NCI-H1417 treated with DMSO at 0.1 percent for 48 hours (cell line): ENCODE data around the gene NAT16.
"Not testable (repeated sequence)": the region's sequence is repeated elsewhere in the genome, so short reads cannot be mapped to it uniquely, and the experiment has no call there.

Experiments
- DNase-seq: peaks from one replicate; lab custom pipeline; 2025; lab: John Stamatoyannopoulos, UW

Gene NAT16

DNA sequence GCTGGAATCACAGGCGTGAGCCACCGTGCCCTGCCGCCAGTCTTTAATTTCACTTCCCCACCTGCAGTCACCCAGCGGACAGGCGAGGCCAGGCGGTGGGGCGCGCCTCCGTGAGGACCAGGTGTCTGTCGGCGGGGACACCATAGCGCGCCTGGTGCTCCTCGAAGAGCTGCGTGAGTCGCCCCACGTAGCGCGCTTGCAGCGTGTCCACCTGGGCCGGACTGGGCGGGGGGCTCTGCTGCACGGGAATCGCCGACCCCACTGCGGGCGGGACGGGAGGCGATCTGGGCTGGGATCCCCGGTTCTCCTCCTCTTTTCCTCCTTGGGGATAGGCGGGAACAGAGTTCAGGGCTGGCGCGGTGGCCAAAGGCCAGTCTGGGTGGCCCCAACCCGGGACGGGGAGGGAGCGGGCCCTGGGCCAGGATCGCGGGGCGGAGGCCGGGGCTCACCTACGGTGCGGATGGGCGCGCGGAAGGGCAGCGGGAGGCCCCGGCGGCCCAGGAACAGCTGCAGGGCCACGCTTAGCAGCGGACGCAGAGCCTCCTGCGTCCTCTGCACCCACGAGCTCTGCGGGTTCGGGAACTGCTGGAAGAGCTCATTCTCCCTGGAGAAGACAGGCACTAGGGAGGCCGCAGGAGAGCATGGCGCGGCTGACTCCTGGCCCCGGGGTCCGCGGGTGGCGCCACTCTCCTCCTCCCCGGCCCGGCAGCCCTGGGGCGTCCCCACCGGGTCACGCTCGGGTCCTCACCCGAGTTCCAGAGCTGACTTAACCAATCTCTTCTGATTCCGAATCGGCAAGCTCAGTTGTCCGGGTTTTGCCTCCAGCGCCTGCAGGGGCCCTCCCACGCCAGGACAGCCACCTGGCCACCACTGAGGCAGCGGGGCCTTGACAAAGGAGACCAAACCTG, 21.9 kb upstream of the NAT16 start:
- no peak for DNase-seq

DNA sequence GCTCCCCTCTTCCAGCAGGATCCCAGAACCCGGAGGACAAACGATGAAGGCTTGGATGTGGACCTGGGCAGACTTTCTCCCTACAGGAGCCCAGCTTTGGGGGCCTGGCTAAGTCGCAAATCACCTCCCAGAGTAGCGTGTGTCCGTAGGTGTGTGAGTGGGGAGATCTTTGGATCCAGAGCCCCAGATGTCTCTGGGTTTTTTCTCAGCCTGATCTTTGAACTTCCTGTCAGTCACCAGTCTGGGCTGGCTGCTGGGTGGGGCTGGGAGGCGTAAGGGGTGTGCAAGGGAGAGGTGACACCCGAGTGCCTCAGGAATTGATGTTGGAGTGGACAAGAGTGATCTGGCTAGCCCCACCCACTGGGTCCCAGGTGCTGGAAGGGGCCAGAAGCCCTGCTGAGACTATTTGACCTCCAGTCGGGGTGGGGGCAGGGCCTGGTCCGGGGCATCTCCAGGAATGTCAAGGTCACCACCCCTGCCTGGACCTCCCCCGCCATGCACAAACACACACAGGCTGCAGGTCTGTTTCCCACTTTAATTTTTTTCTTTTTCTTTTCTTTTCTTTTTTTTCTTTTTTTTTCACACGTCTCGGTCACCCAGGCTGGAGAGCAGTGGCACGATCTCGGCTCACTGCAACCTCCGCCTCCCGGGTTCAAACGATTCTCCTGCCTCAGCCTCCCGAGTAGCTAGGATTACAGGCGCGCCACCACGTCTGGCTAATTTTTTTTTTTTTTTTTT, 20.9 kb upstream of the NAT16 start, which contains the start of gene MOGAT3:
Gene MOGAT3 (minus strand): TSS at position 175 of the 738 bp plus-strand sequence. CDS start 182 bp downstream, outside the sequence.
- no peak for DNase-seq

DNA sequence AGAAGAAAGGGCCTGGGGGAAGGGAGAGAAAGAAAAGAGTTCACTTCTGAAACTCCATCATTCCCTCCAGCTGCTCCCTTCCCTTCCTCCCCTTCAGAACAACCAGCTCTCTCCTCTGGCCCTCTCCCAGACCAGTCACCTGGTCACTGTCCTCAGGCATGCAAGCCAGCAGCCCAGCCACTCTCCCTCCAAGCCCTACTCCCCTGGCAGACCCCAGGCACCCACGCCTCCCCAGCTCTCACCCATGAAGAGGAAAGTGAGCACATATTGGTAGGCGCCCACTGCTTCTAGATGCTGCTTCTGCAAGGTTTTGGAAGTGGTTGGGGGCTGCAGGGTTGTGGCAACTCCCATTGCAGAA, 20.4 kb upstream of the NAT16 start:
- DNase-seq = no peak

DNA sequence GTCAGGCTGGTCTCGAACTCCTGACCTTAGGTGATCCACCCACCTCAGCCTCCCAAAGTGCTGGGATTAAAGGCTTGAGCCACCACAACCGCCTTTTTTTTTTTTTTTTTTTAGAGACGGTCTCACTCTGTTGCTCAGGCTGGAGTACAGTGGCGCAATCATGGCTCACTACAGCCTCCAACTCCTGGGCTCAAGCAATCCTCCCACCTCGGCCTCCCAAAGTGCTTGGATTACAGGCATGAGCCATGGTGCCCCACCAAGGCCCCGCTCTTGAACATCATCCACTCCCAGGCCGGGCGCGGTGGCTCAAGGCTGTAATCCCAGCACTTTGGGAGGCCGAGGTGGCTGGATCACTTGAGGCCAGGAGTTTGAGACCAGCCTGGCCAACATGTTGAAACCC, 19.4 kb upstream of the NAT16 start:
- DNase-seq = not testable (repeated sequence)

DNA sequence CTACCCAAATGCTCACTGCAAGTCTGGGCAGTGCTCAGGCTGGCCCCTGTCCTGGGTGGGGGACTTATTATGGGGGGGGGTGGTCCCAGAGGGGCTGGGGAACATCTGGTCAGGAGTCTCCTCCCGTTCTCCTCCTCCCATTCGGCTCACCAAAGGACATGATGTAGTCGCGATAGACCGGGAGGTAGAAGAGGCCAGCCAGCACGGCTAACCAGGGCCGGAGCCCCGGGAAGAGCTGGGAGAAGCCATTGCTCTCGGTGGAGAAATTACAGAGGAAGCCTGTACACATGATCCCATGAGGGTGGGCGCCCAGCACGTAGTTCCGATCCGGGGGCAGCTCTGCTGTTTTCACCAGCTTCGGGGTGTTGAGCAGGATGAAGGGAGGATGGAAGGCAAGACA, 18.4 kb upstream of the NAT16 start:
- no peak for DNase-seq

DNA sequence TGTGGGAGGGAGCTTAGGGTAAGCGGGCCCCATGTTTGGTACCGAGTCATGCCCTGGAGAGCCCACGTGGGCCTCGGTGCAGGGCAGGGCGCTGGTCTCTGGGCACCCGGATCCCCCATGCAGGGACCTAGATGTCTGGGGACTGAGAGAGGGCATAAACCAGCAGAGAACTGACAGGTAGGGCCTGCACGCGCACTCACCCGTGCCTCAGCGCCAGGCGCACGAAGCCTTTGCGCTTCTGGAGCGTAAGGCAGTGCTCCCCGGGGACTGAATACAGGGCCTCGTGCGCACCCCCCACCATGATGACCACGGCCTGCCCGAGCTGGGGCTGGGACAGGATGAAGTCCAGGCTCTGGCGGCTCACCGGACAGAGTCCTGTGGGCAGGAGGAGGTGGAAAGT, 17.9 kb upstream of the NAT16 start:
- no peak for DNase-seq

DNA sequence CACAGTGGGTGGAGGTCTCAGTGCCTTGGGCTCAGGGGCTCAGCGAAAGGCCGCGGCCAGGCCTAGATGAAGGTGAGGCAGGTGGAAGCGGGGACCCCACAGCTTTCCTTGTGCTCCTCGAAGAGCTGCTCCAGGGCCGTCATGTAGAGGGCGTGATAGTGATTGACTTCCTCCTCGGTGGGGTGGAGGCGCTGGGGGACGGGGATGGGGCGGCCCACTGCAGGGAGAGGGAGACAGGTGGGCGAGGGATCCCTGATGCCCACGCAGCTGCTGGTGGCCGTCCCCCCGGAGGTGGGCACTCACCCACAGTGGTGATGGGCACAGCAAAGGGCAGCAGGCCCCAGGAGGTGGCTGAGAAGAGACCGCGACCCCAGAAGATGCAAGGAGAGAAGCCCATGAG, 15.8 kb upstream of the NAT16 start:
- no peak for DNase-seq

DNA sequence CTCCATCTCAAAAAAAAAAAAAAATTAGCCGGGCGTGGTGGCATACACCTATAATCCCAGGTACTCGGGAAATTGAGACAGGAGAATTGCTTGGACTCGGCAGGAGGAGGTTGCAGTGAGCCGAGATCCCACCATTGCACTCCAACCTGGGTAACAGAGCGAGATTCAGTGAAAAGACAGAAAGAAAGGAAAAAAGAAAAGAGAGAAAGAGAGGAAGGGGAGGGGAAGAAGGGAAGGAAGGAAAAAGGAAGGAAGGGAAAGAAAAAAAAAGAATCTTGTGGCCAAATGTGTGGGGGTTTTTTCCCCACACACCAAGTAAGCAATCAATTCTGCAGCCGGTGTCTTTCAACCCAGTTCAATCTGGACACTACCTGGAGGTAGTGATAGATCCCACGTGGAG, 9.0 kb upstream of the NAT16 start:
- DNase-seq = no peak

DNA sequence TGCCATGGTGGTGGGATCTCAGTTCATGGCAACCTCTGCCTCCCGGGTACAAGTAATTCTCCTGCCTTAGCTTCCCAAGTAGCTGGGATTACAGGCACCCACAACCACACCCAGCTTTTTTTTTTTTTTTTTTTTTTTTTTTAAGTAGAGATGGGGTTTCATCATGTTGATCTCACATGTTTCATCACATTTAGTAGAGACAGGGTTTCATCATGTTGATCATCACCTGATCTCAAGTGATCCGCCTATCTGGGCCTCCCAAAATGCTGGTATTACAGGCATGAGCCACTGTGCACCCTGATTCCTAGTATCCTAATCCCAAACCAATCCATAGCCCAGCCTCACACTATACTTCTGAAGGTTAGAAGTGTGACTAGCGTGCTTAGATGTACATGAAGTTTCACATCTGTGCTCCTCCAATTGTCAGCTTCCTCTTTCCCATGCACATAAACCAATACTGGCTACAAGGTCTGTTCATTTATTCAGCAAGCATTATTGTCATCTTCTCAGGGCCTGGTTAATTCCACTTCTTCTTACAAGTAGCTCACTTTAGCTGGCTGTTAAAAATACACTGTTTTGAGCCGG, 6.8 kb upstream of the NAT16 start:
- DNase-seq = no peak

DNA sequence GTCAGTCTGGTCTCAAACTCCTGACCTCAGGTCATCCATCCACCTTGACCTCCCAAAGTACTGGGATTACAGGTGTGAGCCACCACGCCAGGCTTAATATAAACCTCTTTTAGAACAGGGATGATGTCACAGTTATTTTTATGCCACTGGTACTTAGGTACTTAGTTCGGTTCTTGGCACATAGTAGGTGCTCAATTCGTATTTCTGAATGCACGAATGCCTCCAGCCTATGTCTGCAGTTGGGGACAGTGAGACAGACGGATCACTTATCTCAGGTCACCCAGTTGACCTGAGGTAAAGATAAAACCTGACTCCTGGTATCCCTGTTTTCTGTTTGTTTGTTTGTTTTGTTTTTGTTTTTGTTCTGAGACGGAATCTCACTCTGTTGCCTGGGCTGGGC, 6.1 kb upstream of the NAT16 start:
- DNase-seq = no peak

DNA sequence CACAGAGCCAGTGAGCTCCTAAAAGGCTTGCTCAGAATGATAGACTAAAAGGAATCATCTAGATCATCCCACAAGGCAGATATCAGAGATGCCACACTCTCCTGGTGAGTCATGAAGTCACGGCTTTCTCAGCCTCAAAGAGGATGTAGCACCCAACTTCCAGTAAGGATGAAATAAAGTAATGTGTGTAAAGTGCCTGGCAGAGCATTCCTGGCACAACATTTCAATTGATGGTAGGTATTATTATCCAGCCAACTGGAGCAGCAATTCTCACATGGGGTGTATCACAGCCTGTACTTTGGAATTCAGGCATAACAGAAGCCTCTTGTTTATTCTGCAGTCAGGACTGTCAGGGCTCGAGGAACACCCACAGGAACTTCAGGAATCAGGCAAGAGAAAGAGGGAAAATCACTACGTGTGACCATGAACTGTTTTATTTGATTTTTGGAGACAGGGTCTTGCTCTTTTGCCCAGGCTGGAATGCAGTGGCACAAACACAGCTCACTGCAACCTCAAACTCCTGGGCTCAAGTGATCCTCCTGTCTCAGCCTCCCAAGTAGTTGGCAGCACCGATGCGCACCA, 5.3 kb upstream of the NAT16 start:
- DNase-seq = no peak

DNA sequence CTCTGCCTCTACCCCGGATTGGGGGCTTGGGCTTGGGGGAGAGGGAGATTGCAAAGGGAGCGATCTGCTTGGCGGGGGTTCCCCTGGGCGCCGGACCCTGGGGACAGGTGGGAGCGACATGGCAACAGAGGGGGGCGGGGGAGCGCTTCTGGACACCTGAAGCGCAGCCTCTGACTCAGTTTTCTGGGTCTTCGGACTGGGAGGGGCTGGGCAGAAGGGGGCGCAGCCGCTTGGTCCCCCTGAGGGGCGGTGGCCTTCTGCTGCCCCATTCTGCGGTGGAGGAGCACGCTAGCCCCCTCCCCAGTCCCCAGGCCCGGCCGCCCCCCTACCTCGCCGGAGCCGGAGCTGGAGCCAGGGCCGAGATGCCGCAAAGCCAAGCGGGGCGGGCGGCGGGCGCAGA, 380 bp downstream of the NAT16 start:
- DNase-seq = no peak

DNA sequence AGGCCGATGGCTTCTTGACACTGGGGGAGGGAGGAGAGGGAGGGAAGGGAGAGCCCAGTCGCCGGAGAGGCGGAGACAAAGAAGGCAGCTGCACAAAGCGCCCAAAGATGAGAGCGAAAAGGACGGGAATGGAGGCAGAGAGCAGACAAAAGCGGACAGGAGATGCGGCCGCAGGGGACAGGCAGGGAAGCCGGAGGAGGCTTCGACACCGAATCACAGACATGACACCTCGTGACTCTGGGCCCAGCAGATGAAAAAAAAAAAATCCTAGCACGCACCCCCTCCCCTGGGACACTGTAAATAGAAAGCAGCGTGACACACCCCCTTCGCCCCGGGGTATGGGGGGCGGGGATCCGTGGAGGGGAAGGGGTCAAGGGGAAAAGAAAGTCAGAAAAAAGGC, 976 bp downstream of the NAT16 start:
- DNase-seq = no peak

DNA sequence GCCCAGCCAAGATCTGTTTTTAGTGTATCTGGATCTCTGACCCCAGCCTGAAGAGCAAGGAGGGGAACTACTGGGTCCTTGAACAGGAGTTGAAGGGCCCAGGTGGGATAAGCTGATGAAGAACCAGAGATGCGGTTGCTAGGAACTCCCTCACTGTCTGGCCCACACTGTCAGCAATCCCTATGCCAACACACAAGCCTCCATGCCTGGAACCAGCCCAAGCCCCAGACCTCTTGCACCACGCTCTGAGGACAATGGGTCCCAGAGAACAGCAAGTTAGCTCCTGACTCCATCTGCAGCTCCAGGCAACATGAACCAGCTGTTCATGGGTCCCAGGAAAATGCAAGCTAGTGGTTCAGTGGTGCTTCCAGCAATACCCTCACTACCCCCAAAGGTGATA, 2.4 kb downstream of the NAT16 start:
- DNase-seq = no peak

DNA sequence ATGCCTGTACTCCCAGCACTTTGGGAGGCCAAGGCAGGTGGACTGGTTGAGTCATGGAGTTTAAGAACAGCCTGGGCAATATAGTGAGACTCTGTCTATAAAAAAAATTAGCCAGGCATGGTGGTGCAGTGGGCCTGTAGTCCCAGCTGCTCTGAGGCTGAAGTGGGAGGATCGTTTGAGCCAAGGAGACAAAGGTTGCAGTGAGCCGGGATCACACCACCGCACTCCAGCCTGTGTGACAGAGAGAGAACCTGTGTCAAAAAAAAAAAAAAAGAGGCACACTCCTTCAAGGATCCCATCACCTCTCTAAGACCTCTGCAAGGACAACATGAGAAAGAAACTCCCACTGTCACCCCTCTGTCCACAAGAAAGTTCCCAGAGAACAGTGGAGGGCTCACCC, 4.4 kb downstream of the NAT16 start:
- DNase-seq = no peak

DNA sequence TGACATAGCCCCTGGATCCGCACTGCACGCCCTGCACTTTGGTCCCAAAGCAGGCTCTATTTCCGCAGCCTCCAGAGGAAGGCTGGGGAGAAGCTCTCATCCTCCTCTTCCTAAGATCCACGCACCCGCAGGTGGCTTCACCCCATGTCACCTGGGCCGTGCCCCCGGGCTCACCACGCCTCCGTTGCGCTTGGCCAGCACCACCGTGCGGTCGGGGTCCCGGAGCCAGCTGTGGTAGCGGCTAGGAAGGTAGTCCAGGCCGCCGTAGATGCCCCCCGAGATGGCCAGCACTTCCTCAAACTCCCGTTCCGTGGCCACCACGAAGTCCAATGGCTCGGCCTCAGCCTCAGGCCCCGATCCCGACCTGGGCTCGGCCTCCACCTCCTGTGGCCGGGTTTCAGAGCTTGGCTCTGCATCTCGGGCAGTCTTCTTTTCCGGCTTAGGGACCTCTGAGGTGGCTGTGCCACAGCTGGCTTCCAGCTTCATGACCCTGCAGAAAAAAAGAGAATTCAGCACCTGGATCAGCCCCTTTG, 5.7 kb downstream of the NAT16 start:
- no peak for DNase-seq

DNA sequence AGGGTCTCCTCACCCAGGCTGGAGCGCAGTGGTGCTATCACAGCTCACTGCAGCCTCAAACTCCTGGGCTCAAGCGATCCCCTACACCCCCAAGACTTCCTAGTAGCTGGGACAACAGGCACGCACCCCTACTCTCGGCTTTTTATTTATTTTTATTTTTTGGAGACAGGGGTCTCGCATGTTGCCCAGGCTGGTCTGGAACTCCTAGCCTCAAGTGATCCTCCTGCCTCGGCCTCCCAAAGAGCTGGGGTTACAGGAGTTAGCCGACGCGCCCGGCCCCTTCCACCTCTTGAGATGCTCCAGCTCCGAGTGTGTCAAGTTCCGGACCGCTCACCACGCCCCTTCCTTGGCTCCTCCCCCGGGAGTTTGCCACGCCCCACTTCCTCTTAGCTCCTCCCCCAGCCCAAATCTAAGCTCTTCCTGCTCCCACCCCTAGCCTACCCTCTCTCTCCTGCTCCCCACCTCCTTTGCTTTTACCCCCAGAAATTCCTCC, 6.3 kb downstream of the NAT16 start:
- no peak for DNase-seq

DNA sequence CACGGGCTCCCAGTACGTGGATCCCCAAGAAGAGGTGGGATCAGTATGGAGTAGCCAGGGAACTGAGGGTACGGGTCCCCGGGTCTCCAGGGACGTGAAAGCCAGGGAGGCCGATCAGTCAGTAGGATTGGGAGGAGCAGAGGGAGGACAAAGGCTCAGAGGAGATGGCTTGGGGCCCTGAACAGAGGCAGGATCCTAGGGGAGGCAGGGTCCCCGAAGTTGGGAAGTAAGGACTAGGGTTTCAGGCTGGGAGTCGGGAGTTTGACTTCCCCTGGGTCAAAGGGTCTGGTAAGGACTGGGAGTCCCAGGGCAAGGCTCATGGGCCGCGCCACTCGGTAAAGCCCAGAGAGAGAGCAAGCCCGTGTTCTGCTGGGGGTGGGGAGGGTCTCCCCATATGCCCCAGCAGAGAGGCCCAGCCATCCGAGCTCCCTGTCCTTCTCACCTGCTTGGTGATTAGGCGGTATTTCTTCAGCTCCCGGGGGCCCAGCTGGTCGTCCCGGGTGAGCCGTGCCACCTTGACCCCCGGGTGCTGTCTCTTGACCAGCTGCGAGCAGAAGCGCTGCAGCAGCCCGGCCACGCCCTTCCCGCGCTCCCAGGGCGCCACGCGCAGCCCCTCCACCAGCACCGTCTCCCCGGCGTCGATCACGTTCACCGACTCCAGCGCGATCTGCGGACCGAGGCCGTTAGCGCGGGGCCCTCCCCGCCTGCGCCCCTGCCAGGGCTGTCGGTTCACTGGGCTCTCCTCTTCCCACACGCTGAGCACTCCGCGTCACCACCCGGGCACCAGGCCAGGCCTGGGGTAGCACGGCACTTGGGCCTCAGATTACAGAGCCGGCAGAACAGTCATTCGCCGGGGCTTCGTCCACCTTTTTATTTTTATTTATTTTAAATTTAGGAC, 7.0 kb downstream of the NAT16 start:
- DNase-seq = peak; percentile 71

DNA sequence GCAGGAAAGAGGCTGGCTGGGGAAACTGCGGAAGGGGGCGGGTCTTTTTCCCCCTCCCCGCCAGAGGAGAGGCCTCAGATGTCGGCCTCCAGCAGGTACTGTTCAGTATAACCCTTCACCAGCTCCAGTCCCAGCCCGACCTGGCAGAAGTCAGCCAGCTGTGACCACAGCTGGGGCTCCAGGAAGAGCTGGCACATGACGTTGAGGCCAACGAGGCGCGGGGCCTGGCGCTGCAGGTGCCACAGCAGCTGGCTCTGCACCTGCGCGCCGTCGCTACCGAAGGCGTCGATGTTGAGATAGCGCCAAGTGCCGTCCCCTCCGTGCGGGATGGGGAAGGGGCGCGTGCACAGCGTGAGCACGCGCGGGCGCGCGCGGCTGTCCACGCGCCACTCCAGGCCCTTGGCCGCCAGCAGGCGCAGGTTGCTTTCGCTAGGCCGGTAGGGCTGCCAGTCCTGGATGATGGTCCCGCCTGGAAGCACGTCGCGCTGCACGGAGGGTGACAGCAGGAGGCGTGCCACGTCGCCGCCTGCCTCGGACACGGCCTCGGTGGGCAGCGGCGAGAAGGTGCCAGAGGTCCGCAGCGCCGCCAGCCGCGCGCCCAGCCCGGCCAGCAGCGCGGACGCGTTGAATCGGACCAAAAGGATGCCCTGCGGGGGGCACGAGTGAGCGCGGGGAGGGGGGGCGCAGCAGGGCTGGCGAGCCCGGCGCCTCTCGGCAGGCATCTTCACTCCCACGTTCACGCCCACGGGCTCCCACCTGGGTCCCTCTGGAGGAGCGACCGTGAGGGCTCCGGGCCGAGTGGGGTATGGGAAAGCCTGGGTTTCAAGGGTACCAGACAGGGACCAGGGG, 7.9 kb downstream of the NAT16 start:
- DNase-seq = peak; percentile 21

DNA sequence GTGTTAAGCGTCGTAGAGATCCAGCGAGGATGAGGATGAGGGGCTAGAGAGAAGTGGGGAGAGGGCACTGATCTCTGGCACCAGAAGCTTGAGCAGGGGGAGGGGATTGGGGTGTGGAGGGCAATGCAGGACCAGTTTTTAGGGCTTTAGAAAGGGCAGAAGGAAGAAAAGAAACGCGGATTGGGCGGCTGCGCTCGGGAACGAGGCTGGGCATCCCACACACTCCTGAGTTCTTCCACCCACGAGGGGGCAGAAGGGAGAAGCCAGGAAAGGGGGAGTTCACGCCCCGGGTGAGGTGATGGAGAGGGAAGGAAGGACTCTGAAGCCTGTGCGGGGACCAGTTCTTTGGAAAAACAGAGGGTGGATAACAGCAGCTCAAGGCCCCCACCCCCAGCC, 8.7 kb downstream of the NAT16 start:
- DNase-seq = no peak
